ENCODE results near the gene MOSPD2.

MOSPD2 gene

DNA sequence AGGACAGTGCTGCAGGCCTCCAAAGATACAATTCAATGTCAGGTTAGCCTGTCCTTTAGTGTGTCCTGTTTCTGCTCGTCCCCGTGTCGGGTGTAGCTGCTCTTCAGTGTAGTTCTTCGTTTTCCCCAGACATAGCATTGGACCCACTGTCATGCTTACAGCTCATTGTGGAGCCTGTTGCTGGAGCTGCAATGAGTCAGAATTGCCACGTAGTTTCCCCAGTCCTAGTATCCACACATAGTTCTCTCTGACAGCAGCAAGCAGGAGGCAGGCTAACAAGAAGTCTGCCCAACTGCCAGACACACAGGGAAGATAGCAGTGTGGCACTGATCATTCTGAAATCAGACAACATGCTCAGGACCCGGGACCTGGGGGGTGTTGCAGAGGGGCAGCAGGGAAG is 49.2 kb downstream of the MOSPD2 start:
- in situ Hi-C loops (cut with HindIII; ENCODE audit: low pct_unique_long_range_greater_than_20kb, low sequenced_read_pairs): no loop called here
- no peak for TF ChIP-seq JUND (IDR thresholded peaks at IDR 0.05; ENCODE audit: low read depth)
- DNase-seq (ENCODE audit: low read depth in 1 of 2, low spot score in 1 of 2): no peak

DNA sequence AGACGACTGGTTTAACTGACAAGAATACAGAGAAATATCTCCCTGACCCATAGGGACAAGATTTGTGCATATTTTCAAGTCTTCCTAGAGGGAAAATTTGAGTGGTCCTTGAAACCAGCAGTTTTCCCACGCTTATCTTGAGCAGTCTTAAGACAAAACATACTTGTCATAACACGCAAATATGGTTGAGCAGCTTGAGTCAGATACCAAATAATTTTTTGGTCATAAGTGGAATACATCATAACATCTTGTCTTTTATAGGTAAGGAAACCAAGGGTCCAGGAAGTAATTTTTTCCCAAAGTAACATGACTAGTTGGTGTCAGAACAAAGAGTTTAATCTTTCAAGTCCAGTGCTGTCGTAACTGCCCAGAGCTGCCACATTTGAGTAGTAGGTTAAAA is 50.5 kb downstream of the MOSPD2 start:
- no peak for DNase-seq (ENCODE audit: low read depth in 1 of 2, low spot score in 1 of 2)
- TF ChIP-seq JUND (IDR thresholded peaks at IDR 0.05; ENCODE audit: low read depth): no peak
- in situ Hi-C loops (cut with HindIII; ENCODE audit: low pct_unique_long_range_greater_than_20kb, low sequenced_read_pairs): no loop called here

DNA sequence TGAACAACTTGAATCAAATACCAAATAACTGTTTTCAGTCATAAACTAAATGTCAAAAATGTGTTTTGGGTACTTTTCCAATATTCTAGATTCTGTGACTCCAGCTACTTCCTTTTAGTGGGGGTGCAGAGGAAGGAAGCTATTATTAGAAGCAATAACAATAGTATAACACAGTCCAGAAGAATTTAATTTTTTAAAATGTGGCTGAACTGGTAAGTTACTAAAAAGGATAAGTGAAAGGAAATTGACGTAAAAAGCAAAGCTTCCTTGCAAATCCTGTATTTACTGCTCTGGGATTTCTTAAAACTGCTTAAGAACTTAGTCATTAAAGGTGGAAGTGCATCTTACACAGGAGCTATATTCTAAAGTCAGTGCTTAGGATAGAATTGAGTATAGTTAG is 53.2 kb downstream of the MOSPD2 start:
- in situ Hi-C loops (cut with HindIII; ENCODE audit: low pct_unique_long_range_greater_than_20kb, low sequenced_read_pairs): no loop called here
- no peak for DNase-seq (ENCODE audit: low read depth in 1 of 2, low spot score in 1 of 2)
- no peak for TF ChIP-seq JUND (IDR thresholded peaks at IDR 0.05; ENCODE audit: low read depth)

DNA sequence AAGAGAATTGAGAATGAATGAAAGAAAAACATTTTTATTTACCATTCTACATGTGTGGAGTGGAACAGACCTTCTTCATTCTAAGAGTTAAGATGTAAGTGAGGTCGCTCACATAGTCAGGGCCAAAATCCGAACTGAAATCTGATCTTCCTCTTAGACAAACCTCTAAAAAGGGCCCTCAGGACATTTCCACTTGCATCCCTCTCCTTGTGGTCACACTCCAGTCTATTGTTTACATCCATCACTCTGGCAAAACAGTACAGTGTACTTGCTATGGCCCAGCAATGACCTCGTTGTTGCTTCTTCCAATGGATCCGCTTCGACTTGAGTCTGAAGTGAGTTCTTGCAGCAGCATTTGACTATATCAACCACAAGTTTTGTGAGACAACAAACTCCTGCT is 54.2 kb downstream of the MOSPD2 start:
- TF ChIP-seq JUND (IDR thresholded peaks at IDR 0.05; ENCODE audit: low read depth): no peak
- peak in 1 of 2 experiments; percentile 57 for DNase-seq (ENCODE audit: low read depth in 1 of 2, low spot score in 1 of 2)
- in situ Hi-C loops (cut with HindIII; ENCODE audit: low pct_unique_long_range_greater_than_20kb, low sequenced_read_pairs): no loop called here

DNA sequence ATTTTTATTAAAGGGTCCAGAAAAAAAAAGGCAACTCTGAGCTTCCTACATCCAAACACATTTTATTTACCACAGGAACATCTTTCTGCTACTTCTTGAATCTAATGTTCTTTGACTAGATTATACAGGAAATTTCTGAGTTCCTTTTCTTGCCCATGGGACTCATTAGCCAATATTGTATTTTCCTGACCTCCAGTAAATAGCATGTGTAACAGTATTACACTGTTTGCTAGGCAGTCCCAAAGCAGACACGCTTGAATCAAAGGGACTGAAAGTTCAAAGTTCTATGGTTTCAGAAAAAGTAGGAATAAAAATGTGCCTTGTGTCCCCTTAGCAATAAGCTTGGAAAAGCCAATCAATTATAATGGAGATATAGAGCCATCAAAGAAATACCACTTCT is 57.4 kb downstream of the MOSPD2 start:
- no peak for TF ChIP-seq JUND (IDR thresholded peaks at IDR 0.05; ENCODE audit: low read depth)
- DNase-seq (ENCODE audit: low read depth in 1 of 2, low spot score in 1 of 2): no peak
- in situ Hi-C loops (cut with HindIII; ENCODE audit: low pct_unique_long_range_greater_than_20kb, low sequenced_read_pairs): no loop called here

DNA sequence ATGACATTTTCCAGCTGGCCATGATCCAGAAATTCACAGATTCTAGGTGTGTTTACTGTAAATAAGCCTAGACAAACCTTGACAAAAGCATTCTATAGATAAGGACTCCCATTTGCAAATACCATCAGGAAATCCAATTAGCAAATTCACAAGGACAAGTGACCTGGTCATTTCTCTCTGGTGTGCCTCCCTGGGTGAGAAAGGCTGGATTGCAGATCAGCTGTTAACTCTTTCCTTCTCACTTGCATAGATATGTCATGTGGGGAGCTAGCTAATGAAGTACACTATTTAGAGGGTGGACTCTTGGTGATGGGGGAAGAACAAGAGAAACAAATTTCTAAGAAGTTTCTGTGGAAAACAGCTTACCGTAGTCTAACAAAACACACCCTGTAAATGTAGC is 58.9 kb downstream of the MOSPD2 start:
- in situ Hi-C loops (cut with HindIII; ENCODE audit: low pct_unique_long_range_greater_than_20kb, low sequenced_read_pairs): no loop called here
- no peak for DNase-seq (ENCODE audit: low read depth in 1 of 2, low spot score in 1 of 2)
- TF ChIP-seq JUND (IDR thresholded peaks at IDR 0.05; ENCODE audit: low read depth): no peak

DNA sequence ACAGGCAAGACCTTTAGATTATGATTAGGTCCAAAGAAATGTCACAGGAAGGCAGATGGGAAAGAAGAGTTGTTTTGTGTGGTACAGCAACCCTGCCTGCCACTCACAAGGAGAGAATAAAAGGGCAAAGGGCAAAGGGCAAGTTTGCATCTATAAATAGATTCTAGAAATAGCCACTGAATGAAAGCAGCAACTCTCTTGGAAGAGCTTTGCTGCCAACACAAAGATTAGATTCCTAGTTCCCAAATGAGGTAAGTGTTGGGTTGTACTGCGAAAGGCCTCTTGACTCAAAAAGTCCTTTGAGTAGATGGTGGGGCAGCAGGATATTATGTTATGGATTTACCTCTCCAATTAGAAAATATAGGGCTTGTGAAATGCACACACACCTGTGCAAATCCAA is 61.2 kb downstream of the MOSPD2 start:
- no peak for DNase-seq (ENCODE audit: low read depth in 1 of 2, low spot score in 1 of 2)
- TF ChIP-seq JUND (IDR thresholded peaks at IDR 0.05; ENCODE audit: low read depth): no peak
- in situ Hi-C loops (cut with HindIII; ENCODE audit: low pct_unique_long_range_greater_than_20kb, low sequenced_read_pairs): no loop called here

DNA sequence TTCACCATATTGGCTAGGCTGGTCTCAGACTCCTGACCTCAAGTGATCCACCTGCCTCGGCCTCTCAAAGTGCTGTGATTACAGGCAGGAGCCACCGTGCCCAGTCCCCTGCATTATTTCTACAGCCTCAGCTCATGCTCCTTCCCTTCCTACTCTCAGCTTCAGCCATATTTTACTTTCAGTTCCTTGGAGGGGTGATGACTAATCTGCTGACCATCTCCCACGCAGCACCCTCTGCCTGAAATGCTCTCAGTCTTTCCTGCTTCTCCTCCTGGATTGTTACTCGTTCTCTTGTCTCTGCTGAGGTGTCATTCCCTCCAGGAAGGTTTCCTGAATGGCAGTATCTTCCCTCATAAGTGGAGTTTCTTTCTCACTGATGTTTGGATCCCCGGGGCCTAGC is 63.3 kb downstream of the MOSPD2 start:
- TF ChIP-seq JUND (IDR thresholded peaks at IDR 0.05; ENCODE audit: low read depth): no peak
- in situ Hi-C loops (cut with HindIII; ENCODE audit: low pct_unique_long_range_greater_than_20kb, low sequenced_read_pairs): no loop called here
- DNase-seq (ENCODE audit: low read depth in 1 of 2, low spot score in 1 of 2): peak in 1 of 2 experiments; percentile 4

DNA sequence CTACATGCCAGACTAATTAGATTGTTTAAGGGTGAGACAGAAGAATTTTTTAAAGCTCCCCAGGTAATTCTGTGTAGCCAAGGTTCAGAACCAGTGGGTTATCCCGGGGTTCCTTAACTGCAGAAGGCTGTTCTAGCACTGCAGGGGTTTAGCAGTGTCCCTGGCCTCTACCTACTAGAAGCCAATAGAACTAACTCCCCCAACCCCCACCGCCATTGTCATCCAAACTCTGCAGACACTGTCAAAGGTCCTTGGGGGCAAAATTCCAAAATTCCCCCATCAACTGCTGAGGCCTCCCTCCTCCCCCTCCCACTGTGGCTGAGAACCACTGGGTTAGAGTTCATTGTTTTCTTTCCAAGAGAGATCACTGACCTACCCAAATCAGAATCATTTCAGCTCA is 66.4 kb downstream of the MOSPD2 start:
- TF ChIP-seq JUND (IDR thresholded peaks at IDR 0.05; ENCODE audit: low read depth): no peak
- in situ Hi-C loops (cut with HindIII; ENCODE audit: low pct_unique_long_range_greater_than_20kb, low sequenced_read_pairs): no loop called here
- DNase-seq (ENCODE audit: low read depth in 1 of 2, low spot score in 1 of 2): no peak

DNA sequence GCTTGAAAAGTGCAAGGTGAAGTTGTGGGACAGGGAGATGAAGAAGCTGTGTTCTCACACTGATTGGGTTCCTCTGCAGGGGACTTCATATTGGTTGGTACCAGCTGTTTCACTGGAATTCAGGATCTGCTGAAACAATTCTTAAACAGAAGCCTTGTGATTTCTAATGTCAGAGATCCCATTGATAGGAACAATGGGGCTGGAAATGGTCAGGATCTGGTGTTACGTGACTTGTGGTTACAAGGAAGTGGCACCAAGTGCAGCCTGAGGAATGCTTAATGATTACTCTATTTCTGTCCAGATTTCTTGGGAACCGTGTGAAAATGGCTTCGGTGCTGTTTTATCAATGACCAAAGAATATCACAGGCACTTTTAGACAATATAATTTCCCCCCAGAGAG is 68.1 kb downstream of the MOSPD2 start:
- TF ChIP-seq JUND (IDR thresholded peaks at IDR 0.05; ENCODE audit: low read depth): no peak
- in situ Hi-C loops (cut with HindIII; ENCODE audit: low pct_unique_long_range_greater_than_20kb, low sequenced_read_pairs): no loop called here
- DNase-seq (ENCODE audit: low read depth in 1 of 2, low spot score in 1 of 2): no peak

DNA sequence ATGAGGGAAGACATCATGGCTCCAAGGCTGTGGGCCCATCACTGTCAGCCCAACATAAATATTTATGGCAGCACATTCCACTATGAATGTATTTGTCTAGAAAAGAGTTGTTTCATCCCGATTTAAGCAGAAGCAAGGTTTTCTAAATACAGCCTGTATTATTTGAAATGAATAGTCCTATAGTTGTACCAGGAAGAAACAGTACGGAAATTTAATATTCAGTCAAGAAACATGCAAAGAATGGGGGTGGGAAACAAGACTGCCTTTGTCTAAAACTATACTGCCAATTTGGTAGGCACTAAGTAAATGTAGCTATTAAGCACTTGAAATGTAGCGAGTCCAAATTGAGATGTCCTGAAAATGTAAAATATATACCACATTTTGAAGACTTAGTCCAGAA is 69.1 kb downstream of the MOSPD2 start:
- in situ Hi-C loops (cut with HindIII; ENCODE audit: low pct_unique_long_range_greater_than_20kb, low sequenced_read_pairs): no loop called here
- TF ChIP-seq JUND (IDR thresholded peaks at IDR 0.05; ENCODE audit: low read depth): no peak
- no peak for DNase-seq (ENCODE audit: low read depth in 1 of 2, low spot score in 1 of 2)

DNA sequence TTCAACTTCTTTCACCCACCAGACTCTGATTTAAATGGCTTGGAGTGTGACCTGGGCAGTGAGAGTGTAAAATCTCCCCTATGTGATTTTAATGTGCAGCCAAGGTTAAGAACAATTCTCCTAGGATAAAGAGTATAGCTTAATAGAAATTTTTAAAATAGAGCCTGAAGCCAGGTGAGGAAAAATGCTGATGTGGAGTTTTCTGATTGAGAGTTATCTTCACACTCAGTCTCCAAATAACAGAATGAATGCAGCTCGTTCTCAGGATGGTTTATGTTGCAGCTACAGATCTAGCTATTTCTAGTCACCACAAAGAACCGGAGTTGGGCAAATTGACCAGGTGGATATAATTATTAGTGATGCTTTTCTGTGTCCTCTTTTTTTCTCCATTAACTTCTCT is 70.7 kb downstream of the MOSPD2 start:
- no peak for TF ChIP-seq JUND (IDR thresholded peaks at IDR 0.05; ENCODE audit: low read depth)
- in situ Hi-C loops (cut with HindIII; ENCODE audit: low pct_unique_long_range_greater_than_20kb, low sequenced_read_pairs): no loop called here
- no peak for DNase-seq (ENCODE audit: low read depth in 1 of 2, low spot score in 1 of 2)

DNA sequence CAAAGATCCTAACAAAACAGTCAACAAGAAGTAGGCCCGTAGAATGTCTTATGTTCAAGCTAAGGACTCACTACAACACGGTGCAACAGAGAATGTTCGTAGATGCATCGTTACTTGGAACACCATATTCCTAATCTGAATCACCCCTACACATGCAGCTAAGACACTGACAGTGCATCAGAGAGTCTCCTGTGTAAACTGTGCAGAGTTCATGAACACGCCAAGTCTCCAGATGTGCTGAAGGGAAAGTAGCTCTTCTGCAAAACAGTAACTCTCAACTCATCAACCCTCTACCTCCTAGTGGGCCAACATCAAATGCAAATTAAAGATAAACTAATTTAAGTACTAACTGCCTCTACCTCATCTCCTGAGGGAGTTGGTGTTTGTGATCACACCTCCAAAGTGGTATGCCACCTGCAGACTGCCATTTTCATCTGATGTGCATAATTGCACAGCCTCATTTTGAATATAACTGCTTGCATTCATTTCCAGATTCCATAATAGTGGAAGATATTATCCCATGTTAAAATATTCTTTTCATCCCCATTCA is 73.5 kb downstream of the MOSPD2 start:
- DNase-seq (ENCODE audit: low read depth in 1 of 2, low spot score in 1 of 2): no peak
- in situ Hi-C loops (cut with HindIII; ENCODE audit: low pct_unique_long_range_greater_than_20kb, low sequenced_read_pairs): no loop called here
- TF ChIP-seq JUND (IDR thresholded peaks at IDR 0.05; ENCODE audit: low read depth): no peak

DNA sequence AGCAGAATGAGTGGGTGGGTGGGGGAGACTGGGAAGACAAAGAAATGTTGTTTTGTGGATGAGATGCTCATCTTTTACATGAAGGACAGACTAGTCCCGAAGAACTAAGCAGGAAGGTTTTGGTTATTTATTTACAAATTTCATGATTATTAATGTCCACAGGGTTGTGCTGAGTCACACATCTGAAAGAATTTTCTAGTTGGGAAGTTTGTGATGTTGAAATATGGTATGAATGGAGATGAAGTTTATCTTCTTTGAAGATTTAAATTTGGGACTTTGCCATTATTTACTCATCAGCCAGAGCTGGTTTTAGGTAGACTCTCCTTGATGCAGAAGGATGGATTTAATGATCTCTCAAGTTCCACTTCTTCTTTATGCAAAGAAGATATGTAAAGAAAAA is 75.5 kb downstream of the MOSPD2 start:
- DNase-seq (ENCODE audit: low read depth in 1 of 2, low spot score in 1 of 2): no peak
- TF ChIP-seq JUND (IDR thresholded peaks at IDR 0.05; ENCODE audit: low read depth): no peak
- in situ Hi-C loops (cut with HindIII; ENCODE audit: low pct_unique_long_range_greater_than_20kb, low sequenced_read_pairs): no loop called here
